GM12864 (cell line): ENCODE data around the gene TMEM106C.

Experiments
- DNase-seq: peaks from one replicate; pipeline ENCODE4 v3.0.0-alpha.2; 2011; ENCODE audit warnings: low read depth
- H3K4me3 ChIP-seq: 2 replicates; pipeline ENCODE4 v1.5.1; 2011; ENCODE audit warnings: mild to moderate bottlenecking, low read depth, low read length, control low read depth
- CTCF ChIP-seq: IDR thresholded peaks from 2 replicates; pipeline ENCODE4 v1.5.1; 2011; ENCODE audit warnings: low read depth, mild to moderate bottlenecking, moderate library complexity, low read length, control low read depth, inconsistent platforms; ENCODE audit errors: missing control alignments

The TMEM106C gene

DNA sequence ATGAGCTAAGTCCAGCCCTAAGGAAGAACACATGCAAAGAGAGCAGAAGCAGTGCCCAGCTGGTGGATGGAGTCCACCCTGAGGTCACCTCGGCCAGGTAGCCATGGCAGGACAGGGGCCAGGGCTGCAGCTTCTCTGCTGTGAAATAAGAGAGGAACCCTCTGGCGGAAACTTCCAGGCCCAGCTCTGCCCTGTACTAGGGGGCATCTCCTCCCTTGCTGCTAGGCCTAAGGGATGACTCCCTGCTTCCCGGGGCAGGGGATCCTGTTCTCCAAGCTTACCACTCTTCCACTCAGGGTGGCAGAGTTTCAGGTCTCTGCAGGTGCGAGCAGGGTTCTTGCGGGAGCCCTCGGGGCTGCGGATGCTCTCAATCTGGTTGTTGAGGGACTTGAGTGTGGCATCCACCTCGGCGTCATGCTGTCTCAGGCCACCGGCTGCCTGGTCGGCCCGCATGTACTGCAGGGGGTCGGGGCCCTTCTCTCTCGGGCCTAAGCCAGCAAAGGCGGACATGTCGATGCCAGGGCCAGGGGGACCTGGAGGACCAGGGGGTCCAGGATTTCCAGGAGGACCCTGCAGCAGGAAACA lies 11.7 kb downstream of the TMEM106C start:
- TF ChIP-seq CTCF: no peak
- no peak for DNase-seq
- no peak overlapping the region for H3K4me3 ChIP-seq

GRCh38 chr12:47975816-47976215 lies 12.4 kb downstream of the TMEM106C start:
- TF ChIP-seq CTCF: no peak
- no peak overlapping the region for H3K4me3 ChIP-seq
- DNase-seq: no peak

DNA sequence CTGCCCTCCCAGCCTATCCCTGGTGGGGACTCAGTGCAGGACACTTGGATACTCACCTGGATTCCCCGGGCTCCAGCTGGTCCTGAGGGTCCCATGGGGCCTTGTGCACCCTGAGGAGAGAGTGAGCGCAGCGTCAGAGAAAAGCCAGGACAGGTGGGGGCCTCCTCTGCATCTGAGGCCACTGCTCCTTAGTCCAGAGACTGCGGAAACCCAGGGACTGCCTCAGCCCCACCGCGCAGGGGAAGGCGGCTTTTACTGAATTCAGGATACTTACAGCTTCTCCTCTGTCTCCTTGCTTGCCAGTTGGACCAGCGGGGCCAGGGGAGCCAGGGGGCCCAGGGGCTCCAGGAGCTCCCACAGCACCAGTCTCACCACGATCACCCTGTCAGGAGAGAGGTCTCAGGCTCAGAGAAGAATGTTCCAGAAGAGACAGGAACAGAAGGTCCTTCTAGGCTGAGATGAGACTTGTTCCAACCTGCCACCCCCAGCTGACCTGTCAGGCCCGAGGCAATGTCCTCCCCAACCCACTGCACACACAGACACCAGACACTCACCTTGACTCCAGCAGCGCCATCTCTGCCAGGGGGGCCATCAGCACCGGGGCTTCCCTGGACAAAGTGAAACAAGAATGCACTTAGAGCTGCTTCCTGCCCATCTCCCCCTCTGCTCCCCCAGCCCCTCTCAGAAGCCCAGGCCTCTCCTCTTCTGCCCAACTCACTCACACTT lies 13.8 kb downstream of the TMEM106C start:
- no peak for TF ChIP-seq CTCF
- no peak for DNase-seq
- H3K4me3 ChIP-seq: no peak overlapping the region

GRCh38 chr12:47977772-47978597 lies 14.6 kb downstream of the TMEM106C start:
- DNase-seq: no peak
- H3K4me3 ChIP-seq: no peak overlapping the region
- TF ChIP-seq CTCF: no peak

DNA sequence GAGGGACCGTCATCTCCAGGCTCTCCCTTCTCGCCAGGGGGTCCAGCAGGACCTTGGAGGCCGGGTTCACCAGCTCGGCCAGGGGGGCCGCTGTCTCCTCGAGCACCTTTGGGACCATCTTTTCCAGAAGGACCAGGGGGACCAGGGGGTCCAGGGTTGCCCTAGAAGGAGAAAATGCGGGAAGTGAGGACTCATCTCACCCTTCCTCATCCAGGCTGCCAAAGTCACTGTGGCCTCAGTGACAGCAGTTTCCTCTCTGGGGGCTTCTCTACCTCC lies 15.1 kb downstream of the TMEM106C start:
- DNase-seq: no peak
- H3K4me3 ChIP-seq: no peak overlapping the region
- TF ChIP-seq CTCF: no peak

- TF ChIP-seq CTCF: no peak
- DNase-seq: no peak
- no peak overlapping the region for H3K4me3 ChIP-seq
These were observed 15.8 kb downstream of the TMEM106C start for GRCh38 chr12:47979166-47979565.
